Fibroblast of lung (primary cell): ENCODE data around the gene TMEM62. TPM values are rescaled to one million over a fixed set of nuclear protein-coding genes. Genes with fewer than 3 reads are reported as not detected.
A peak's percentile ranks its signal among the peaks of the same experiment; 100 is the strongest.

Experiments
- DNase-seq, 2 donors: peaks; one replicate each; pipeline versions ENCODE4 v3.0.0 to v3.0.0-alpha.2; 2010; ENCODE audit warnings: low read depth in 2 of 2
- H2AFZ ChIP-seq: 2 replicates; pipeline ENCODE4 v1.5.1; 2012; ENCODE audit warnings: low read length, control low read depth, inconsistent platforms
- H3K27ac ChIP-seq: 2 replicates; pipeline ENCODE4 v1.5.1; 2011; ENCODE audit warnings: low read length, control low read depth; ENCODE audit not compliant: insufficient read depth
- H3K27me3 ChIP-seq: 2 replicates; pipeline ENCODE4 v1.5.1; 2011; ENCODE audit warnings: mild to moderate bottlenecking, low read length; ENCODE audit not compliant: control insufficient read depth, insufficient read depth
- H3K36me3 ChIP-seq: 2 replicates; pipeline ENCODE4 v1.5.1; 2011; ENCODE audit warnings: low read length; ENCODE audit not compliant: control insufficient read depth, insufficient read depth
- H3K4me1 ChIP-seq: 2 replicates; pipeline ENCODE4 v1.5.1; 2011; ENCODE audit warnings: low read length; ENCODE audit not compliant: control insufficient read depth, insufficient read depth; ENCODE audit errors: extremely low read depth
- H3K4me2 ChIP-seq: 2 replicates; pipeline ENCODE4 v1.5.1; 2011; ENCODE audit warnings: low read length, control low read depth; ENCODE audit not compliant: insufficient read depth; ENCODE audit errors: extremely low read depth
- H3K4me3 ChIP-seq, 4 experiments: fragments of 200-600 bp in 1 of 4; sonication (generic) in 1 of 4; replicated peaks in 1 of 4; 2 replicates each; pipeline ENCODE4 v1.5.1; 2011 to 2016; ENCODE audit warnings: low read length in 4 of 4, low read depth in 3 of 4, mild to moderate bottlenecking in 3 of 4, control low read depth in 2 of 4, inconsistent platforms in 1 of 4, mixed read lengths in 1 of 4; ENCODE audit not compliant: insufficient read depth in 1 of 4; ENCODE audit errors: control extremely low read depth in 1 of 4
- H3K79me2 ChIP-seq: 2 replicates; pipeline ENCODE4 v1.5.1; 2012; ENCODE audit warnings: mild to moderate bottlenecking, low read length, inconsistent platforms; ENCODE audit not compliant: control insufficient read depth, insufficient read depth
- H3K9ac ChIP-seq: 2 replicates; pipeline ENCODE4 v1.5.1; 2011; ENCODE audit warnings: mild to moderate bottlenecking, low read length, control low read depth; ENCODE audit not compliant: insufficient read depth
- H3K9me3 ChIP-seq: 2 replicates; pipeline ENCODE4 v1.5.1; 2012; ENCODE audit warnings: low read depth, low read length; ENCODE audit not compliant: control insufficient read depth, insufficient read depth
- H4K20me1 ChIP-seq: 2 replicates; pipeline ENCODE4 v1.5.1; 2011; ENCODE audit warnings: low read length; ENCODE audit not compliant: control insufficient read depth, insufficient read depth; ENCODE audit errors: extremely low read depth
- EZH2 ChIP-seq: IDR thresholded peaks from 2 replicates; pipeline ENCODE4 v1.5.1; 2012; ENCODE audit warnings: low read length, control low read depth, mild to moderate bottlenecking; ENCODE audit errors: missing control alignments
- polyA plus RNA-seq, 2 donors: library from polyadenylated mRNA; depleted of rRNA in 1 of 2; stranded (reverse) in 1 of 2; unstranded in 1 of 2; fragments of >200 nt; gene quantifications; 2 replicates each; pipeline ENCODE4 v1.2.1, GENCODE V29; 2011 to 2012; ENCODE audit warnings: missing spikeins in 1 of 2
- total RNA-seq: library from RNA; depleted of rRNA; stranded (reverse); fragments of >200 nt; gene quantifications from 2 replicates; pipeline ENCODE4 v1.2.1, GENCODE V29; 2014
- TF ChIP-seq, protein P1 (sequence below), 2 donors: IDR thresholded peaks in 1 of 2; conservative IDR thresholded peaks in 1 of 2; 1 replicate in 1 of 2; 2 replicates in 1 of 2; pipeline ENCODE4 v1.5.1; 2011 to 2012; ENCODE audit warnings: low read length in 2 of 2, control low read depth in 1 of 2, inconsistent platforms in 1 of 2, low read depth in 1 of 2, mild to moderate bottlenecking in 1 of 2

TMEM62 gene
- total and polyA plus RNA-seq, 2 donors (not counting 1 experiment from before 2014, with no cell fraction given): 10.7 to 20.8 TPM

DNA sequence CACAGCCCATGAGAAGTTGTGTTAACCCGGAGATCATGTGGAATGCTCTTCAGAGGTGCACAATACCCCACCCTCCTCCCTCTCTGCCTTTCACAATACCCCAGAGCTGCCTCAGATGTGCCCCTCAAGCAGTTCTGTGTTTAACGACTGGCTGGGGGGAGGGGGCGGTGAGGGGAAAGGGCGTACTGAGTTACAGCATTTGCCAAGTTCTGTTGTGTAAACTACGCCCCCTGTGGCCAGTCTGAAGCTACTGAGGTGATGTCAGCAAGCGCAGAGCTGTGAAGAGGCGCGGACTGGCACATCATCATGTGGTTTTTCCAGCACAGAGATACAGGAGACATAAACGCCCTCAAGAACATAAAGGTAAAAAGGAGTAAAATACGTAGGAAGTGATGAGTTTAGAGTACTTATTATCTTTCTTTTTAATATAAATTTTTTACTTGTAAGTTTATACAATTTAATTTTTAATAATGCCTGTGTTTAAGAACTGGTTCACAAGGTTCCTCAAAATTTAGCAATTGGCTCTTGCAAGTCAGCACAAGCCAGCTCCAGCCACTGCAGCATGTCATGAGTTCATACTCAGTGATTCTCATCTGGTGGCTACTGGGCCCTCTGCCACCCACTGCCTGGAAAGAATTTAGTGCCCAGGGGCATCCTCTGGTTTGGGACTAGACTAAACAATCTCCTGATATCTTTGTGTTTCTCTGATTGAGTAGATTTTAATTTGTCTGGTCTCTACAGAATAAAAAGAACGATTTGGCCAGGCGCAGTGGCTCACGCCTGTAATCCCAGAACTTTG is 85.7 kb downstream of the TMEM62 start:
- peak; percentile 17 to 32 for DNase-seq
- H3K36me3 ChIP-seq: no peaks in the 10 kb centered on the region
- no peaks in the 10 kb centered on the region for H4K20me1 ChIP-seq
- H3K4me1 ChIP-seq: no peaks in the 10 kb centered on the region
- H3K9ac ChIP-seq: no peak overlapping the region
- no peak overlapping the region for H3K27ac ChIP-seq
- H2AFZ ChIP-seq: no peak overlapping the region
- H3K9me3 ChIP-seq: no peaks in the 10 kb centered on the region
- no peak overlapping the region for H3K4me3 ChIP-seq
- no peak overlapping the region for H3K4me2 ChIP-seq
- peaks cover 10% of the 10 kb centered on the region for H3K27me3 ChIP-seq
- TF ChIP-seq, protein P1, sequence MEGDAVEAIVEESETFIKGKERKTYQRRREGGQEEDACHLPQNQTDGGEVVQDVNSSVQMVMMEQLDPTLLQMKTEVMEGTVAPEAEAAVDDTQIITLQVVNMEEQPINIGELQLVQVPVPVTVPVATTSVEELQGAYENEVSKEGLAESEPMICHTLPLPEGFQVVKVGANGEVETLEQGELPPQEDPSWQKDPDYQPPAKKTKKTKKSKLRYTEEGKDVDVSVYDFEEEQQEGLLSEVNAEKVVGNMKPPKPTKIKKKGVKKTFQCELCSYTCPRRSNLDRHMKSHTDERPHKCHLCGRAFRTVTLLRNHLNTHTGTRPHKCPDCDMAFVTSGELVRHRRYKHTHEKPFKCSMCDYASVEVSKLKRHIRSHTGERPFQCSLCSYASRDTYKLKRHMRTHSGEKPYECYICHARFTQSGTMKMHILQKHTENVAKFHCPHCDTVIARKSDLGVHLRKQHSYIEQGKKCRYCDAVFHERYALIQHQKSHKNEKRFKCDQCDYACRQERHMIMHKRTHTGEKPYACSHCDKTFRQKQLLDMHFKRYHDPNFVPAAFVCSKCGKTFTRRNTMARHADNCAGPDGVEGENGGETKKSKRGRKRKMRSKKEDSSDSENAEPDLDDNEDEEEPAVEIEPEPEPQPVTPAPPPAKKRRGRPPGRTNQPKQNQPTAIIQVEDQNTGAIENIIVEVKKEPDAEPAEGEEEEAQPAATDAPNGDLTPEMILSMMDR (conservative IDR thresholded peaks at IDR 0.05 in 1 of 2, IDR thresholded peaks at IDR 0.05 in 1 of 2; ENCODE audit: low read depth in 1 of 2, low read length in 2 of 2): peak; percentile 9 to 31
- no peak for TF ChIP-seq EZH2
- H3K79me2 ChIP-seq: no peaks in the 10 kb centered on the region

GRCh38 chr15:43219929-43220928 is 86.8 kb downstream of the TMEM62 start:
- H3K4me1 ChIP-seq: no peaks in the 10 kb centered on the region
- no peak overlapping the region for H2AFZ ChIP-seq
- no peak overlapping the region for H3K4me3 ChIP-seq
- no peaks in the 10 kb centered on the region for H3K36me3 ChIP-seq
- H4K20me1 ChIP-seq: no peaks in the 10 kb centered on the region
- TF ChIP-seq, protein P1 (conservative IDR thresholded peaks at IDR 0.05 in 1 of 2, IDR thresholded peaks at IDR 0.05 in 1 of 2; ENCODE audit: low read depth in 1 of 2, low read length in 2 of 2): no peak
- H3K4me2 ChIP-seq: no peak overlapping the region
- H3K27me3 ChIP-seq: peaks cover 7% of the 10 kb centered on the region
- no peaks in the 10 kb centered on the region for H3K79me2 ChIP-seq
- DNase-seq: no peak
- no peak overlapping the region for H3K9ac ChIP-seq
- no peaks in the 10 kb centered on the region for H3K9me3 ChIP-seq
- no peak overlapping the region for H3K27ac ChIP-seq

GRCh38 chr15:43220991-43221403 is 87.6 kb downstream of the TMEM62 start, which contains the start of gene EPB42:
TSS of gene EPB42 (minus strand) at chr15:43221018. CDS start at chr15:43220825, 193 bp downstream.
- no peak for TF ChIP-seq EZH2
- TF ChIP-seq, protein P1 (conservative IDR thresholded peaks at IDR 0.05 in 1 of 2, IDR thresholded peaks at IDR 0.05 in 1 of 2; ENCODE audit: low read depth in 1 of 2, low read length in 2 of 2): no peak
- no peaks in the 10 kb centered on the region for H3K4me1 ChIP-seq
- no peaks in the 10 kb centered on the region for H3K36me3 ChIP-seq
- no peak within 1 kb of the TSS for H3K9ac ChIP-seq
- peaks cover 7% of the 10 kb centered on the region for H3K27me3 ChIP-seq
- no peak within 1 kb of the TSS for H3K4me2 ChIP-seq
- DNase-seq: no peak
- no peak within 1 kb of the TSS for H3K27ac ChIP-seq
- H3K9me3 ChIP-seq: no peaks in the 10 kb centered on the region
- H4K20me1 ChIP-seq: no peaks in the 10 kb centered on the region
- H3K4me3 ChIP-seq: no peak within 1 kb of the TSS
- H3K79me2 ChIP-seq: no peaks in the 10 kb centered on the region
- no peak within 1 kb of the TSS for H2AFZ ChIP-seq
